H1 (cell line): Measurements from ENCODE around the gene ACKR3. TPM values are rescaled to one million over a fixed set of nuclear protein-coding genes. Genes with fewer than 3 reads are reported as not detected.

Experiments
- CTCF ChIA-PET: fragments of 300-600 bp; sonication (Branson Sonifier 250); formaldehyde crosslinking; loops from one replicate; lab custom pipeline; 2021; ENCODE audit not compliant: partially characterized antibody; lab: Charles Lee
- POLR2A ChIA-PET: fragments of 300-600 bp; sonication (Branson Sonifier 250); formaldehyde crosslinking; loops from one replicate; lab custom pipeline; 2021; ENCODE audit warnings: inconsistent platforms; ENCODE audit not compliant: partially characterized antibody; lab: Charles Lee
- DNase-seq, 2 experiments: peaks; one replicate each; pipeline versions ENCODE4 v3.0.0 to v3.0.0-alpha.2; 2010 to 2022; ENCODE audit warnings: low spot score in 2 of 2, low read depth in 1 of 2, mixed read lengths in 1 of 2
- FAIRE-seq: peaks from 2 replicates; lab custom pipeline; 2011; peaks lifted over from hg19 to GRCh38; lab: Jason Lieb, UNC
- H2AFZ ChIP-seq: 2 replicates; pipeline ENCODE4 v1.8.1; 2012; ENCODE audit warnings: low read length, inconsistent platforms
- H2AK5ac ChIP-seq: 2 replicates; pipeline ENCODE4 v1.6.1; 2013; ENCODE audit warnings: low read depth, low read length
- H2BK120ac ChIP-seq: replicated peaks from 2 replicates; pipeline ENCODE3; 2013; ENCODE audit warnings: low read depth, low read length, inconsistent platforms
- H2BK12ac ChIP-seq: 2 replicates; pipeline ENCODE4 v1.6.1; 2013; ENCODE audit warnings: low read depth, low read length
- H2BK15ac ChIP-seq: 2 replicates; pipeline ENCODE4 v1.6.1; 2013; ENCODE audit warnings: low read length
- H2BK20ac ChIP-seq: 2 replicates; pipeline ENCODE4 v1.6.1; 2013; ENCODE audit warnings: low read length
- H2BK5ac ChIP-seq: 2 replicates; pipeline ENCODE4 v1.6.1; 2013; ENCODE audit warnings: low read depth, low read length
- H3K14ac ChIP-seq: 2 replicates; pipeline ENCODE4 v1.6.1; 2013; ENCODE audit warnings: inconsistent platforms; ENCODE audit not compliant: insufficient read length
- H3K18ac ChIP-seq: 2 replicates; pipeline ENCODE4 v1.6.1; 2013; ENCODE audit warnings: low read length; ENCODE audit errors: extremely low read depth
- H3K23ac ChIP-seq: 2 replicates; pipeline ENCODE4 v1.6.1; 2013; ENCODE audit warnings: inconsistent platforms; ENCODE audit not compliant: insufficient read length
- H3K23me2 ChIP-seq: 2 replicates; pipeline ENCODE4 v1.6.1; 2013; ENCODE audit warnings: low read depth, low read length
- H3K27ac ChIP-seq: 2 replicates; pipeline ENCODE4 v1.6.1; 2011; ENCODE audit warnings: low read depth, low read length, inconsistent platforms
- H3K27me3 ChIP-seq, 4 experiments: replicated peaks in 1 of 4; 1 replicate in 1 of 4; 2 replicates in 3 of 4; pipeline versions ENCODE4 v1.6.1 to v1.8.1; 2011 to 2013; ENCODE audit warnings: low read length in 3 of 4, mild to moderate bottlenecking in 3 of 4, inconsistent platforms in 2 of 4, mixed read lengths in 2 of 4, moderate library complexity in 1 of 4; ENCODE audit not compliant: control insufficient read depth in 3 of 4, insufficient read depth in 3 of 4; ENCODE audit errors: extremely low read depth in 1 of 4
- H3K36me3 ChIP-seq, 4 experiments: 2 replicates each; pipeline versions ENCODE4 v1.6.1 to v1.8.1; 2011 to 2013; ENCODE audit warnings: mild to moderate bottlenecking in 4 of 4, low read length in 3 of 4, moderate library complexity in 2 of 4, control low read depth in 1 of 4, inconsistent platforms in 1 of 4; ENCODE audit not compliant: insufficient read depth in 4 of 4, control insufficient read depth in 2 of 4
- H3K4ac ChIP-seq: replicated peaks from 2 replicates; pipeline ENCODE3; 2013; ENCODE audit warnings: low read length, low read depth, mixed read lengths, inconsistent platforms; ENCODE audit not compliant: insufficient read length
- H3K4me1 ChIP-seq, 4 experiments: replicated peaks in 1 of 4; 1 replicate in 1 of 4; 2 replicates in 3 of 4; pipeline versions ENCODE4 v1.6.1 to v1.8.1; 2011 to 2013; ENCODE audit warnings: low read length in 3 of 4, inconsistent platforms in 2 of 4, mixed read lengths in 1 of 4; ENCODE audit not compliant: insufficient read depth in 4 of 4, control insufficient read depth in 3 of 4
- H3K4me2 ChIP-seq, 2 experiments: 2 replicates each; pipeline versions ENCODE4 v1.6.1 to v1.8.1; 2011 to 2013; ENCODE audit warnings: low read depth in 2 of 2, low read length in 2 of 2, control low read depth in 1 of 2, inconsistent platforms in 1 of 2, mild to moderate bottlenecking in 1 of 2; ENCODE audit not compliant: insufficient read depth in 1 of 2
- H3K4me3 ChIP-seq, 4 experiments: fragments of 200-600, 300-600 bp in 1 of 4; sonication (generic), shearing (Covaris generic), sonication (Bioruptor Twin) in 1 of 4; 2 replicates each; pipeline versions ENCODE4 v1.5.1 to v1.8.1; 2011 to 2016; ENCODE audit warnings: low read length in 4 of 4, low read depth in 3 of 4, control low read depth in 2 of 4, inconsistent platforms in 2 of 4, mild to moderate bottlenecking in 2 of 4, mixed read lengths in 1 of 4, moderate library complexity in 1 of 4; ENCODE audit not compliant: insufficient read depth in 2 of 4; ENCODE audit errors: extremely low read depth in 1 of 4
- H3K56ac ChIP-seq: replicated peaks from 2 replicates; pipeline ENCODE3; 2013; ENCODE audit warnings: low read depth, mild to moderate bottlenecking, mixed read lengths, low read length, inconsistent platforms; ENCODE audit not compliant: insufficient read length
- H3K79me1 ChIP-seq: 2 replicates; pipeline ENCODE4 v1.6.1; 2013; ENCODE audit warnings: low read depth, low read length, control low read depth
- H3K79me2 ChIP-seq, 2 experiments: 2 replicates each; pipeline versions ENCODE4 v1.6.1 to v1.8.1; 2012 to 2013; ENCODE audit warnings: low read length in 2 of 2, mild to moderate bottlenecking in 2 of 2, inconsistent platforms in 1 of 2; ENCODE audit not compliant: insufficient read depth in 2 of 2, control insufficient read depth in 1 of 2
- H3K9ac ChIP-seq, 4 experiments: replicated peaks in 1 of 4; 1 replicate in 1 of 4; 2 replicates in 3 of 4; pipeline versions ENCODE4 v1.6.1 to v1.8.1; 2011 to 2013; ENCODE audit warnings: low read depth in 3 of 4, low read length in 3 of 4, control low read depth in 2 of 4, mild to moderate bottlenecking in 2 of 4, moderate library complexity in 2 of 4, inconsistent platforms in 1 of 4; ENCODE audit errors: extremely low read depth in 1 of 4
- H3K9me3 ChIP-seq, 2 experiments: 2 replicates each; pipeline versions ENCODE4 v1.6.1 to v1.8.1; 2012 to 2013; ENCODE audit warnings: mild to moderate bottlenecking in 2 of 2, moderate library complexity in 2 of 2, control low read depth in 1 of 2, inconsistent platforms in 1 of 2, low read depth in 1 of 2, low read length in 1 of 2, mixed read lengths in 1 of 2; ENCODE audit not compliant: insufficient read depth in 2 of 2
- H4K20me1 ChIP-seq, 2 experiments: replicated peaks in 1 of 2; 2 replicates each; pipeline versions ENCODE3 to v1.8.1; 2011 to 2013; ENCODE audit warnings: inconsistent platforms in 2 of 2, low read length in 2 of 2, mild to moderate bottlenecking in 1 of 2; ENCODE audit not compliant: insufficient read depth in 2 of 2, control insufficient read depth in 1 of 2
- H4K5ac ChIP-seq: 2 replicates; pipeline ENCODE4 v1.6.1; 2013; ENCODE audit warnings: low read length, low read depth, mixed read lengths, inconsistent platforms; ENCODE audit not compliant: insufficient read length
- H4K8ac ChIP-seq: 2 replicates; pipeline ENCODE4 v1.8.0; 2013; ENCODE audit warnings: mild to moderate bottlenecking, moderate library complexity, low read length, inconsistent platforms; ENCODE audit not compliant: insufficient read depth; ENCODE audit errors: extremely low read depth
- H4K91ac ChIP-seq: replicated peaks from 2 replicates; pipeline ENCODE3; 2013; ENCODE audit warnings: low read length, mixed read lengths, inconsistent platforms; ENCODE audit not compliant: insufficient read length
- GTF2F1 ChIP-seq: IDR thresholded peaks from 2 replicates; pipeline ENCODE4 v1.6.1; 2012; ENCODE audit warnings: low read depth, low read length, improper control_type of control experiment, borderline replicate concordance
- TAF1 ChIP-seq: IDR thresholded peaks from 2 replicates; pipeline ENCODE4 v1.6.1; 2011; ENCODE audit warnings: mild to moderate bottlenecking, low read depth, low read length
- TCF12 ChIP-seq: IDR thresholded peaks from 2 replicates; pipeline ENCODE4 v1.6.1; 2011; ENCODE audit warnings: low read depth, mild to moderate bottlenecking, low read length
- TEAD4 ChIP-seq: IDR thresholded peaks from 2 replicates; pipeline ENCODE4 v1.6.1; 2012; ENCODE audit warnings: low read depth, low read length, inconsistent platforms, mixed read lengths
- WGBS, 2 experiments: shearing (Covaris generic) in 1 of 2; methylation state at CpG; one replicate each; pipeline versions ENCODE4 v1.1.6 to v1.1.7; 2013 to 2015; ENCODE audit warnings: low lambda C conversion rate in 2 of 2, mixed read lengths in 2 of 2, inconsistent platforms in 1 of 2, low coverage in 1 of 2, missing lambda C conversion rate in 1 of 2; ENCODE audit not compliant: insufficient replicate concordance in 2 of 2, insufficient coverage in 1 of 2, insufficient read length in 1 of 2; ENCODE audit errors: extremely low coverage in 1 of 2, missing lambda C conversion rate in 1 of 2; 5-methylcytosine and 5-hydroxymethylcytosine counted together
- polyA plus RNA-seq, 7 experiments: library from polyadenylated mRNA; depleted of rRNA in 3 of 7; stranded (reverse) in 5 of 7; unstranded in 2 of 7; fragments of >200 nt in 5 of 7; fragments of 200-250 nt in 2 of 7; gene quantifications; 1 replicate in 5 of 7; 2 replicates in 1 of 7; 4 replicates in 1 of 7; pipeline versions ENCODE4 v1.2.1 to v1.2.3, GENCODE V29; 2011 to 2013; ENCODE audit warnings: missing spikeins in 2 of 7, mixed read lengths in 2 of 7
- total RNA-seq: library from RNA; stranded (reverse); fragmentation: NEBNext Ultra II Directional; extraction: Animal tissue kit (Norgen Biotek cat#: 25700); gene quantifications from 2 replicates; pipeline ENCODE4 v1.2.1, GENCODE V29; 2021

Gene ACKR3
- total and polyA plus RNA-seq, 2 of the 8 experiments (the other 6 are each of a cell fraction or from before 2014, with no cell fraction given), result 1.4 to 24.4 TPM

GRCh38 chr2:236579048-236579745 is 9.6 kb downstream of the ACKR3 start:
- CTCF ChIA-PET, result interaction anchor here (0.5 to 1.2 kb wide), 2 partner anchors 9 to 180 kb away, joined by 3 read pairs; no protein-coding TSS in a partner anchor
- Histone ChIP-seq H3K27me3 (no peaks in the 10 kb centered on the region), H3K56ac (no peak overlapping the region), H3K4me1 (peaks cover 0 to 11% (median 5%) of the 10 kb centered on the region in 4 experiments; a peak in 4 of 7 replicates), H3K79me1 (no peaks in the 10 kb centered on the region), H2AK5ac (no peak overlapping the region), H3K36me3 (peaks cover 0 to 3% (median 0%) of the 10 kb centered on the region in 4 experiments; a peak in 1 of 8 replicates), H3K4me2 (no peak overlapping the region), H4K20me1 (no peaks in the 10 kb centered on the region), H3K9ac (no peak overlapping the region; a peak in 1 of 7 replicates), H3K18ac (no peak overlapping the region; the same call in 1 of the 2 replicates), H3K14ac (no peak overlapping the region), H3K4me3 (no peak overlapping the region), H3K27ac (no peak overlapping the region), H3K23ac (no peak overlapping the region), H2BK15ac (no peak overlapping the region), H4K5ac (no peak overlapping the region), H4K91ac (no peak overlapping the region), H3K4ac (no peak overlapping the region), H3K79me2 (no peaks in the 10 kb centered on the region), H2BK120ac (peak overlapping the region; percentile 40), H3K23me2 (peaks cover 3% of the 10 kb centered on the region; the same call in 1 of the 2 replicates), H2BK12ac (0 out of 2 replicates have a peak overlapping the region, but pooled peaks have one; percentile 5), H4K8ac (no peak overlapping the region; the same call in 1 of the 2 replicates), H2AFZ (no peak overlapping the region), H2BK5ac (no peak overlapping the region), H3K9me3 (no peaks in the 10 kb centered on the region), H2BK20ac (no peak overlapping the region)
- 77% methylated on average over 9 of the region's 9 CpGs; no CpG with 5 or more reads in 1 of the 2 experiments for WGBS, 2 experiments
- TF ChIP-seq TAF1 (no peak), GTF2F1 (no peak), TEAD4 (peak; percentile 76), TCF12 (no peak)
- FAIRE-seq (peak; percentile 57), DNase-seq (no peak)
- POLR2A ChIA-PET, result interaction anchor here (1.4 kb wide), 1 partner anchor 10 kb away, joined by 5 read pairs; the partner anchor contains the start of gene ACKR3
